DND-41 (cell line): ENCODE results near the gene ERCC4.

Experiments
- ATAC-seq: fragments of 200-7000 bp; cut with Tn5 transposase; 3 replicates; pipeline ENCODE4 v1.9.1; 2021; ENCODE audit warnings: low read depth; ENCODE audit not compliant: insufficient read depth
- DNase-seq: peaks from one replicate; pipeline ENCODE4 v3.0.0-alpha.2; 2020
- H2AFZ ChIP-seq: 2 replicates; pipeline ENCODE4 v1.6.0; 2012; ENCODE audit warnings: low read depth, low read length
- H3K27ac ChIP-seq: 2 replicates; pipeline ENCODE4 v1.5.1; 2012; ENCODE audit warnings: low read length, inconsistent platforms
- H3K27me3 ChIP-seq: fragments of 200-600 bp; sonication (generic); 2 replicates; pipeline ENCODE4 v1.6.0; 2012; ENCODE audit warnings: low read length, mild to moderate bottlenecking, inconsistent platforms; ENCODE audit not compliant: insufficient read depth, poor library complexity
- H3K36me3 ChIP-seq: 2 replicates; pipeline ENCODE4 v1.5.1; 2012; ENCODE audit warnings: low read length, inconsistent platforms; ENCODE audit not compliant: insufficient read depth
- H3K4me1 ChIP-seq: 2 replicates; pipeline ENCODE4 v1.5.1; 2012; ENCODE audit warnings: mild to moderate bottlenecking, low read length; ENCODE audit not compliant: insufficient read depth
- H3K4me2 ChIP-seq: 2 replicates; pipeline ENCODE4 v1.6.0; 2012; ENCODE audit warnings: mild to moderate bottlenecking, moderate library complexity, low read length, inconsistent platforms; ENCODE audit not compliant: insufficient read depth
- H3K4me3 ChIP-seq, 2 experiments: fragments of 200-600 bp in 1 of 2; shearing (Covaris generic) in 1 of 2; 2 replicates each; pipeline ENCODE4 v1.5.1; 2012 to 2016; ENCODE audit warnings: inconsistent platforms in 2 of 2, low read length in 2 of 2, mild to moderate bottlenecking in 2 of 2, low read depth in 1 of 2, moderate library complexity in 1 of 2
- H3K79me2 ChIP-seq: 2 replicates; pipeline ENCODE4 v1.6.0; 2012; ENCODE audit warnings: low read length, inconsistent platforms; ENCODE audit not compliant: insufficient read depth
- H3K9ac ChIP-seq: 2 replicates; pipeline ENCODE4 v1.6.0; 2012; ENCODE audit warnings: low read depth, mild to moderate bottlenecking, inconsistent platforms, low read length, moderate library complexity
- H3K9me3 ChIP-seq: 2 replicates; pipeline ENCODE4 v1.5.1; 2012; ENCODE audit warnings: low read length, moderate library complexity, mild to moderate bottlenecking, inconsistent platforms; ENCODE audit not compliant: insufficient read depth, severe bottlenecking
- H4K20me1 ChIP-seq: 2 replicates; pipeline ENCODE4 v1.6.0; 2012; ENCODE audit warnings: low read length; ENCODE audit not compliant: insufficient read depth
- EZH2 ChIP-seq: IDR thresholded peaks from 3 replicates; pipeline ENCODE4 v1.6.1; 2012; ENCODE audit warnings: borderline replicate concordance, low read depth, mild to moderate bottlenecking, moderate library complexity, low read length, inconsistent platforms; ENCODE audit not compliant: severe bottlenecking
- TF ChIP-seq, protein P1 (sequence below): IDR thresholded peaks from 2 replicates; pipeline ENCODE4 v1.5.1; 2012; ENCODE audit warnings: borderline replicate concordance, low read length, moderate library complexity, mild to moderate bottlenecking; ENCODE audit not compliant: poor library complexity, severe bottlenecking; ENCODE audit errors: extremely low read depth

Gene ERCC4

DNA sequence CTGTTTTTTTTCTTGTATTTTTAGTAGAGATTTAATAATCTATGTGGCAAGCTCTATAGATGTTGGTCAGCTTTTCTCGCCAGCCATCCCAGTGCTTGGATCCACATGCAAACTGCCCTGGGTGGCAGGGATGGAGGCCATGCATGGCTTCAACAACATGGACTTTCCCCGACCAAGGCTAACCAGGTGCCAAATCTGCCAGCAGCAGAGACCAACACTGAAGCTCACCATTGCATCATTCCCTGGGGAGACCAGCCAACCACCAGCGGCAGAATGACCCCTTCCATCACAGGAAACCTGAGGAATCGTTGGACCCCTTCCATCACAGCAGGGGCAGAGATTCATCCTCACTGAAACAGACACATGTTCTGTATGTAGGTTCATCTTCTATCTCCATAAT lies 27.7 kb upstream of the ERCC4 start:
- Histone ChIP-seq H4K20me1 (no peaks in the 10 kb centered on the region), H3K27ac (no peak overlapping the region), H3K9ac (no peak overlapping the region), H3K27me3 (peaks cover 28% of the 10 kb centered on the region), H3K4me2 (no peak overlapping the region), H3K9me3 (no peaks in the 10 kb centered on the region), H3K36me3 (no peaks in the 10 kb centered on the region), H3K4me1 (no peaks in the 10 kb centered on the region), H3K79me2 (no peaks in the 10 kb centered on the region), H2AFZ (no peak overlapping the region), H3K4me3 (no peak overlapping the region)
- TF ChIP-seq, protein P1, sequence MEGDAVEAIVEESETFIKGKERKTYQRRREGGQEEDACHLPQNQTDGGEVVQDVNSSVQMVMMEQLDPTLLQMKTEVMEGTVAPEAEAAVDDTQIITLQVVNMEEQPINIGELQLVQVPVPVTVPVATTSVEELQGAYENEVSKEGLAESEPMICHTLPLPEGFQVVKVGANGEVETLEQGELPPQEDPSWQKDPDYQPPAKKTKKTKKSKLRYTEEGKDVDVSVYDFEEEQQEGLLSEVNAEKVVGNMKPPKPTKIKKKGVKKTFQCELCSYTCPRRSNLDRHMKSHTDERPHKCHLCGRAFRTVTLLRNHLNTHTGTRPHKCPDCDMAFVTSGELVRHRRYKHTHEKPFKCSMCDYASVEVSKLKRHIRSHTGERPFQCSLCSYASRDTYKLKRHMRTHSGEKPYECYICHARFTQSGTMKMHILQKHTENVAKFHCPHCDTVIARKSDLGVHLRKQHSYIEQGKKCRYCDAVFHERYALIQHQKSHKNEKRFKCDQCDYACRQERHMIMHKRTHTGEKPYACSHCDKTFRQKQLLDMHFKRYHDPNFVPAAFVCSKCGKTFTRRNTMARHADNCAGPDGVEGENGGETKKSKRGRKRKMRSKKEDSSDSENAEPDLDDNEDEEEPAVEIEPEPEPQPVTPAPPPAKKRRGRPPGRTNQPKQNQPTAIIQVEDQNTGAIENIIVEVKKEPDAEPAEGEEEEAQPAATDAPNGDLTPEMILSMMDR: no peak
- TF ChIP-seq EZH2: no peak
- DNase-seq (no peak), ATAC-seq (no peak)

DNA sequence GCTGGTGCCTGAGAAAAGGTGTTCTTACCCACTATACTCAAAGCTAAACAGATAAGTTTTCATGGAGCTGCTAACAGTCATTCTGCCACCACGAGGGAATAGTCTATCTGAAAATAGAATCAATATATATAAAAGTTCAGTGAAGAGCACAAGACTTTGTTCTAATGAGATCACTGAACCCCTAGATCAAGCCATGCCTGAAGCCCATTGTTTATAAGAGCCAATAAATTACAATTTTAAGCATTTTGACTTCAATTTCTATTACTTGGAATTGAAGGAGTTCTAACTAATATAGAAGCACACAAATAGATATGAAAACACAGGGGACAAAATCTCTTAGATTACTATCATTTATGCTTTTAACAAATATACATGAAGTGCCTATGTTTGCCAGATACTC lies 24.4 kb upstream of the ERCC4 start:
- no peak overlapping the region for H3K27ac ChIP-seq
- no peaks in the 10 kb centered on the region for H3K9me3 ChIP-seq
- H4K20me1 ChIP-seq: no peaks in the 10 kb centered on the region
- H3K4me3 ChIP-seq: no peak overlapping the region
- H3K4me1 ChIP-seq: no peaks in the 10 kb centered on the region
- TF ChIP-seq, protein P1: no peak
- no peak for TF ChIP-seq EZH2
- no peak overlapping the region for H2AFZ ChIP-seq
- ATAC-seq (no peak), DNase-seq (no peak)
- H3K9ac ChIP-seq: no peak overlapping the region
- H3K27me3 ChIP-seq: peaks cover 28% of the 10 kb centered on the region
- no peak overlapping the region for H3K4me2 ChIP-seq
- H3K36me3 ChIP-seq: no peaks in the 10 kb centered on the region
- no peaks in the 10 kb centered on the region for H3K79me2 ChIP-seq

DNA sequence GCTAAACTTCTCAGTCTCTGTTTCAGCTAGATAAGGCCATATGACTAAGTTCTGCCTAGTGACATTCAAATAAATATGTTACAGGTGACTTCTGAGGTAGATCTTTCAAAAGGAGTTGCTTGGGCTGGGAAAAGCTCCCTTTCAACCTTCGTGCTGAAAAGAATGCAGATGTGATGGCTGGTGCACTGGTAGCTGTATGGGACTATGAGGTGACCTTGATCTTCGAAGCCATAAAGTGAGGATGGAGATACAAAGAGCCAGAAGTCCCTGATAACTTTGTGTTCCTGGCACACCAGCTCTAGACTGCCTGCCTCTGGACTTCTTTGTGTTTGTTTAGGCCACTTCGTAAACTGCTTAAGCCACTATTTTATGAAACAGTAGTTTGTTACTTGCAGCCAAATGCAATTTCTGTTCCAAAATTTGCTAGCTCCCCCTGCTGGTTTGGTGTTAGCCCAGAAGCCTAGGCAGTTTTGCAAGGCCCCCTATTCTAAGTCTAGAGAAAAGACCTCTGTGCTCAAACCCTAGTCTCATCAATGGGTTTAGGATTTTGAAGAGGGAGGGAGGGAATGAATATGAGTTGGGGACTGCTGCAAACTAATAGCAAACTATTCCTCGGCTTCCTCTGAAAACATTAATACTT lies 23.3 kb upstream of the ERCC4 start:
- H3K4me1 ChIP-seq: no peaks in the 10 kb centered on the region
- no peak overlapping the region for H3K4me3 ChIP-seq
- H4K20me1 ChIP-seq: no peaks in the 10 kb centered on the region
- H3K36me3 ChIP-seq: no peaks in the 10 kb centered on the region
- H3K4me2 ChIP-seq: no peak overlapping the region
- DNase-seq: peak; percentile 11
- TF ChIP-seq, protein P1: peak; percentile 54
- no peak for TF ChIP-seq EZH2
- no peaks in the 10 kb centered on the region for H3K79me2 ChIP-seq
- no peak overlapping the region for H3K9ac ChIP-seq
- peaks cover 28% of the 10 kb centered on the region for H3K27me3 ChIP-seq
- no peak overlapping the region for H2AFZ ChIP-seq
- ATAC-seq: no peak
- H3K9me3 ChIP-seq: no peaks in the 10 kb centered on the region
- no peak overlapping the region for H3K27ac ChIP-seq

DNA sequence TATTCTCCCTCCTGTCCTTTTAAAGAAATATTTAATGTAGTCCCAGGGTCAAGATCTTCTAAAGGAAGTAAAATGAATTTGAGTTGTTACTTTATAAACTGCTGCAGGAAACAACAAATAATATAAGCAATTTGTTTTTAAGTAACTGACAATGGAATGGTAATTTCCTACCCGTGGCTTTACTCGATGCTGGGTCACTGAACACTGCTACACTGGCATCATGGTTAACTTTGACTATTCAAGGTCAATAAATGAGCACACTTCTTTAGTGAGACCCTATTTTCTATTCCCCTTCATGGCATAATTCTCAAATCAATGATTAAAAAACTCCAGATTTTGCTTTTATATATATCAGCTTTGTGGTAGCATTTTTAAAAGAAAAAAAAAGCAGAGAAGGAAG lies 22.1 kb upstream of the ERCC4 start:
- no peak for TF ChIP-seq EZH2
- TF ChIP-seq, protein P1: no peak
- H3K36me3 ChIP-seq: no peaks in the 10 kb centered on the region
- ATAC-seq: no peak
- H3K4me1 ChIP-seq: no peaks in the 10 kb centered on the region
- H3K27ac ChIP-seq: no peak overlapping the region
- H2AFZ ChIP-seq: no peak overlapping the region
- H3K4me2 ChIP-seq: no peak overlapping the region
- H3K79me2 ChIP-seq: no peaks in the 10 kb centered on the region
- H4K20me1 ChIP-seq: no peaks in the 10 kb centered on the region
- H3K4me3 ChIP-seq: no peak overlapping the region
- H3K9ac ChIP-seq: no peak overlapping the region
- peaks cover 21% of the 10 kb centered on the region for H3K27me3 ChIP-seq
- no peaks in the 10 kb centered on the region for H3K9me3 ChIP-seq
- DNase-seq: no peak
